Measurements from ENCODE around the gene NAPA.
A peak's percentile ranks its signal among the peaks of the same experiment; 100 is the strongest.

Gene NAPA

DNA sequence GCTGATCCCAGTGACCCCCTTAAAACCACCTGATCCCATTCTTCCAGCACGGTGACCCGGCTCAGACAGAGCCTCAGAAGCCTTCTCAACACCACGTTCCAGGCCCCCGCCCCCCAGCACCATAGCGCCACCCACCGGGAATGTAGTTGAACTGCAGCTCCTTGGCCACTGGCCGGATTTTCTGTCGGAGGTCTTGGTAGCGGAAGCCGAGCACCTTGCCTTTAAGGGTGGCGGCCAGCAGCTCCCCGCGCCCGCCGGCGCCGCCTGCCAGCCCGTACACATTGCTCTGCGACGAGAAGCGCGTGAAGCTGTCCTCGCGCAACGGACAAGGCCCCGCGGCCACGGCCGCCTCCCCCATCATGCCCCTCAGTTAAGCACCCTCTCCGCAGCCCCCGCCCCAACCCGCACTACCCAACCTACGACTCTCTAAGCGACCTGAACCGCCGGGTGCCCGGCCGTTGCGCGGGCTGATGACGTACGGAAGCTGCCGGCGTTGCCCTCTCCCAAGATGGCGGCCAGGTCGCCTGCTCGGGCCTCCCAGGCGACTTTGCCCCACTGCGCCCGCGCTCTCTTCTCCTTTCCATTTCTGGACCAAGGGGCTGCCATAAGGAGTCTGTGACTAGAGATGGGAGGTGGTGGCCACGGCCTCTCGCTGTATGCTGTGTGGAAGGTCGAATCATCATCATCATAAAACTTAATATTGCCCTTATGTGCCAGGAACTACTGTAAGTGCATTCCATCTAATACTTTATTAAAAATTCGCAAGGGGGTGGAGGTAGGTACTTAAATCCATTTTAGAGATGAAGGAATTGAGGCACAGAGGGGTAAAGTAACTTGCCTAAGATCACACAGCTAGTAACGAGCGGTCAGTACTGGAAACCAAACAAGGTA, 30.8 kb downstream of the NAPA start, which contains the start of gene KPTN:
TSS of gene KPTN (minus strand) at position 420 of the 891 bp plus-strand sequence. CDS start at position 361, 59 bp downstream.
- no CpG with 5 or more reads among the region's 57 CpGs for WGBS (ENCODE audit: extremely low coverage, insufficient coverage, insufficient read length)
- Histone ChIP-seq H2AK5ac (ENCODE audit: low read length) (no peak within 1 kb of the TSS), H4K8ac (ENCODE audit: low read depth, low read length) (peak within 1 kb of the TSS; percentile 90), H3K27me3 (ENCODE audit: insufficient read depth, low read length) (no peaks in the 10 kb centered on the region), H3K4ac (ENCODE audit: low read depth, low read length) (peak within 1 kb of the TSS; percentile 65), H4K91ac (ENCODE audit: low read depth, low read length) (peak within 1 kb of the TSS; percentile 80), H3K18ac (ENCODE audit: low read length) (peak within 1 kb of the TSS; percentile 53), H2BK5ac (ENCODE audit: low read depth, low read length, poor library complexity) (peak within 1 kb of the TSS; percentile 73), H3K4me3 (ENCODE audit: low read depth, low read length) (peak within 1 kb of the TSS; percentile 92), H3K4me2 (ENCODE audit: low read length) (peak within 1 kb of the TSS; percentile 92), H3K27ac (ENCODE audit: low read depth, low read length) (peak within 1 kb of the TSS; percentile 45), H2AFZ (ENCODE audit: insufficient read depth, low read length, poor library complexity) (peak within 1 kb of the TSS; percentile 90), H3K79me2 (ENCODE audit: control insufficient read depth, insufficient read depth, low read length, poor library complexity) (peaks cover 2% of the 10 kb centered on the region), H4K12ac (ENCODE audit: low read depth, low read length) (peak within 1 kb of the TSS; percentile 78), H2BK12ac (ENCODE audit: low read length) (no peak within 1 kb of the TSS), H3K79me1 (ENCODE audit: low read length) (peaks cover 7% of the 10 kb centered on the region), H3K9me3 (ENCODE audit: insufficient read depth, low read depth, low read length) (no peaks in the 10 kb centered on the region), H2BK120ac (ENCODE audit: insufficient read depth, low read length, poor library complexity) (peak within 1 kb of the TSS; percentile 83), H3K9ac (ENCODE audit: low read length) (peak within 1 kb of the TSS; percentile 96), H3K4me1 (ENCODE audit: control insufficient read depth in 1 of 2, insufficient read depth in 2 of 2, low read length in 2 of 2) (peaks cover 0 to 5% of the 10 kb centered on the region in 2 experiments), H3K14ac (ENCODE audit: low read length) (peak within 1 kb of the TSS; percentile 91), H3K23ac (ENCODE audit: low read length) (no peak within 1 kb of the TSS), H3K36me3 (ENCODE audit: control insufficient read depth in 1 of 2, insufficient read depth in 2 of 2, low read length in 2 of 2) (peaks cover 21 to 22% of the 10 kb centered on the region in 2 experiments)
- DNase-seq, result peak; percentile 88 to 92

DNA sequence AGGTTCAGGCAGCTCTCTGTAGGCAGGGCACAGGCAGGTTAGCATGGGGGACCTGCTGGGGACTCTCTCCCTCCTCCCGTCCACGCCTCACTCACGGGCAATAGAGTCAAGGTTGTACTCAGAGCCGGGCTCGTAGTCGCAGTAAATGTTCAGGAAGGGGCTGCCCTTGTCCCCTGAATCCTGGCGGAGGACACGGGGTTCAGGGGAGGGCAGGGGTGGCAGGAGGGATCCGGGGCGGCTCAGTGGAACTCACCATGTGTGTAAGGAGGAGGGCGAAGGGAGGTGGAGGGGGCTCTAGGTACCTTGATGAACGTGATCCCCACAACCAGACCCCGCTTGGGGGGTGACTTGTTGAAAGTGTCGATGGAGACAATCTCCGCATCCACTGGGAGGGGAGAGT, 31.7 kb downstream of the NAPA start:
- Histone ChIP-seq H3K27ac (ENCODE audit: low read depth, low read length) (no peak overlapping the region), H3K9ac (ENCODE audit: low read length) (no peak overlapping the region), H3K4ac (ENCODE audit: low read depth, low read length) (no peak overlapping the region), H3K23ac (ENCODE audit: low read length) (no peak overlapping the region), H3K14ac (ENCODE audit: low read length) (no peak overlapping the region), H4K8ac (ENCODE audit: low read depth, low read length) (peak overlapping the region; percentile 90), H2BK5ac (ENCODE audit: low read depth, low read length, poor library complexity) (no peak overlapping the region), H3K36me3 (ENCODE audit: control insufficient read depth in 1 of 2, insufficient read depth in 2 of 2, low read length in 2 of 2) (peaks cover 17% of the 10 kb centered on the region in 2 experiments), H3K4me3 (ENCODE audit: low read depth, low read length) (no peak overlapping the region), H4K12ac (ENCODE audit: low read depth, low read length) (peak overlapping the region; percentile 37), H3K9me3 (ENCODE audit: insufficient read depth, low read depth, low read length) (no peaks in the 10 kb centered on the region), H3K79me1 (ENCODE audit: low read length) (peaks cover 7% of the 10 kb centered on the region), H3K4me2 (ENCODE audit: low read length) (no peak overlapping the region), H3K27me3 (ENCODE audit: insufficient read depth, low read length) (no peaks in the 10 kb centered on the region), H2AFZ (ENCODE audit: insufficient read depth, low read length, poor library complexity) (peak overlapping the region; percentile 46), H2BK12ac (ENCODE audit: low read length) (no peak overlapping the region), H2AK5ac (ENCODE audit: low read length) (no peak overlapping the region), H2BK120ac (ENCODE audit: insufficient read depth, low read length, poor library complexity) (no peak overlapping the region), H4K91ac (ENCODE audit: low read depth, low read length) (peak overlapping the region; percentile 32), H3K79me2 (ENCODE audit: control insufficient read depth, insufficient read depth, low read length, poor library complexity) (peaks cover 2% of the 10 kb centered on the region), H3K4me1 (ENCODE audit: control insufficient read depth in 1 of 2, insufficient read depth in 2 of 2, low read length in 2 of 2) (peaks cover 0 to 5% of the 10 kb centered on the region in 2 experiments), H3K18ac (ENCODE audit: low read length) (no peak overlapping the region)
- no peak for DNase-seq
- WGBS (ENCODE audit: extremely low coverage, insufficient coverage, insufficient read length), result no CpG with 5 or more reads among the region's 15 CpGs

- Histone ChIP-seq H2AFZ (ENCODE audit: insufficient read depth, low read length, poor library complexity) (no peak overlapping the region), H2BK120ac (ENCODE audit: insufficient read depth, low read length, poor library complexity) (no peak overlapping the region), H3K36me3 (ENCODE audit: control insufficient read depth in 1 of 2, insufficient read depth in 2 of 2, low read length in 2 of 2) (peaks cover 2 to 5% of the 10 kb centered on the region in 2 experiments), H3K4ac (ENCODE audit: low read depth, low read length) (no peak overlapping the region), H3K79me2 (ENCODE audit: control insufficient read depth, insufficient read depth, low read length, poor library complexity) (peaks cover 2% of the 10 kb centered on the region), H2BK5ac (ENCODE audit: low read depth, low read length, poor library complexity) (no peak overlapping the region), H3K27ac (ENCODE audit: low read depth, low read length) (no peak overlapping the region), H2BK12ac (ENCODE audit: low read length) (no peak overlapping the region), H4K12ac (ENCODE audit: low read depth, low read length) (no peak overlapping the region), H4K8ac (ENCODE audit: low read depth, low read length) (no peak overlapping the region), H3K27me3 (ENCODE audit: insufficient read depth, low read length) (no peaks in the 10 kb centered on the region), H3K79me1 (ENCODE audit: low read length) (peaks cover 7% of the 10 kb centered on the region), H3K4me3 (ENCODE audit: low read depth, low read length) (no peak overlapping the region), H4K91ac (ENCODE audit: low read depth, low read length) (no peak overlapping the region), H3K9ac (ENCODE audit: low read length) (no peak overlapping the region), H2AK5ac (ENCODE audit: low read length) (no peak overlapping the region), H3K14ac (ENCODE audit: low read length) (no peak overlapping the region), H3K9me3 (ENCODE audit: insufficient read depth, low read depth, low read length) (no peaks in the 10 kb centered on the region), H3K4me2 (ENCODE audit: low read length) (no peak overlapping the region), H3K23ac (ENCODE audit: low read length) (no peak overlapping the region), H3K4me1 (ENCODE audit: control insufficient read depth in 1 of 2, insufficient read depth in 2 of 2, low read length in 2 of 2) (peaks cover 0 to 5% of the 10 kb centered on the region in 2 experiments), H3K18ac (ENCODE audit: low read length) (no peak overlapping the region)
- DNase-seq, result no peak
- no CpG with 5 or more reads among the region's 4 CpGs for WGBS (ENCODE audit: extremely low coverage, insufficient coverage, insufficient read length)
These were observed 33.3 kb downstream of the NAPA start for GRCh38 chr19:47481460-47482052.

GRCh38 chr19:47480658-47481057, 34.2 kb downstream of the NAPA start:
- Histone ChIP-seq H3K4me1 (ENCODE audit: control insufficient read depth in 1 of 2, insufficient read depth in 2 of 2, low read length in 2 of 2) (peaks cover 0 to 5% of the 10 kb centered on the region in 2 experiments), H3K27me3 (ENCODE audit: insufficient read depth, low read length) (no peaks in the 10 kb centered on the region), H3K79me1 (ENCODE audit: low read length) (peaks cover 7% of the 10 kb centered on the region), H2BK5ac (ENCODE audit: low read depth, low read length, poor library complexity) (no peak overlapping the region), H2AK5ac (ENCODE audit: low read length) (no peak overlapping the region), H3K4ac (ENCODE audit: low read depth, low read length) (no peak overlapping the region), H3K4me2 (ENCODE audit: low read length) (no peak overlapping the region), H2BK12ac (ENCODE audit: low read length) (no peak overlapping the region), H3K36me3 (ENCODE audit: control insufficient read depth in 1 of 2, insufficient read depth in 2 of 2, low read length in 2 of 2) (peaks cover 2 to 4% of the 10 kb centered on the region in 2 experiments), H3K23ac (ENCODE audit: low read length) (no peak overlapping the region), H3K14ac (ENCODE audit: low read length) (no peak overlapping the region), H4K91ac (ENCODE audit: low read depth, low read length) (no peak overlapping the region), H3K27ac (ENCODE audit: low read depth, low read length) (no peak overlapping the region), H3K9me3 (ENCODE audit: insufficient read depth, low read depth, low read length) (no peaks in the 10 kb centered on the region), H3K79me2 (ENCODE audit: control insufficient read depth, insufficient read depth, low read length, poor library complexity) (peaks cover 2% of the 10 kb centered on the region), H3K4me3 (ENCODE audit: low read depth, low read length) (no peak overlapping the region), H2BK120ac (ENCODE audit: insufficient read depth, low read length, poor library complexity) (no peak overlapping the region), H4K8ac (ENCODE audit: low read depth, low read length) (no peak overlapping the region), H3K18ac (ENCODE audit: low read length) (no peak overlapping the region), H4K12ac (ENCODE audit: low read depth, low read length) (no peak overlapping the region), H2AFZ (ENCODE audit: insufficient read depth, low read length, poor library complexity) (no peak overlapping the region), H3K9ac (ENCODE audit: low read length) (no peak overlapping the region)
- no peak for DNase-seq
- WGBS (ENCODE audit: extremely low coverage, insufficient coverage, insufficient read length), result no CpG with 5 or more reads among the region's 16 CpGs
